BE2C (cell line): ENCODE measurements around the gene PTH1R. TPM values are rescaled to one million over a fixed set of nuclear protein-coding genes. Genes with fewer than 3 reads are reported as not detected.

Source experiments
- DNase-seq: peaks from one replicate; pipeline ENCODE4 v3.0.0-alpha.2; 2020
- H3K27me3 ChIP-seq: fragments of 250-450 bp; sonication (Bioruptor Pico); 2 replicates; pipeline ENCODE4 v1.5.1; 2020; ENCODE audit warnings: mild to moderate bottlenecking
- H3K36me3 ChIP-seq: fragments of 250-450 bp; sonication (Bioruptor Pico); 2 replicates; pipeline ENCODE4 v1.5.1; 2020; ENCODE audit warnings: mild to moderate bottlenecking
- H3K4me1 ChIP-seq: fragments of 250-450 bp; sonication (Bioruptor Pico); 2 replicates; pipeline ENCODE4 v1.5.1; 2020
- H3K4me3 ChIP-seq: 2 replicates; pipeline ENCODE4 v1.5.1; 2011; ENCODE audit warnings: low read depth, low read length
- H3K9me3 ChIP-seq: fragments of 250-450 bp; sonication (Bioruptor Pico); 2 replicates; pipeline ENCODE4 v1.5.1; 2020
- CTCF ChIP-seq: IDR thresholded peaks from 2 replicates; pipeline ENCODE4 v1.5.1; 2012; ENCODE audit warnings: mild to moderate bottlenecking, low read depth, low read length
- polyA plus RNA-seq: library from polyadenylated mRNA; unstranded; fragments of >200 nt; gene quantifications from one replicate; pipeline ENCODE4 v1.2.1, GENCODE V29; 2012; ENCODE audit warnings: low read depth, missing spikeins; ENCODE audit not compliant: insufficient read length, insufficient read depth

The PTH1R gene
- polyA plus RNA-seq, result not detected

- DNase-seq, result no peak
- Histone ChIP-seq H3K4me3 (no peak within 1 kb of the TSS), H3K4me1 (no peaks in the 10 kb centered on the region), H3K36me3 (no peaks in the 10 kb centered on the region), H3K27me3 (peaks cover 4% of the 10 kb centered on the region; the same call in 1 of the 2 replicates), H3K9me3 (no peaks in the 10 kb centered on the region)
- no peak for TF ChIP-seq CTCF
Measured at GRCh38 chr3:46877406-46878125, at the start of gene PTH1R. Gene PTH1R, plus strand, starts transcription at chr3:46877721. Its CDS starts 5,839 bp downstream, at chr3:46883560.

DNA sequence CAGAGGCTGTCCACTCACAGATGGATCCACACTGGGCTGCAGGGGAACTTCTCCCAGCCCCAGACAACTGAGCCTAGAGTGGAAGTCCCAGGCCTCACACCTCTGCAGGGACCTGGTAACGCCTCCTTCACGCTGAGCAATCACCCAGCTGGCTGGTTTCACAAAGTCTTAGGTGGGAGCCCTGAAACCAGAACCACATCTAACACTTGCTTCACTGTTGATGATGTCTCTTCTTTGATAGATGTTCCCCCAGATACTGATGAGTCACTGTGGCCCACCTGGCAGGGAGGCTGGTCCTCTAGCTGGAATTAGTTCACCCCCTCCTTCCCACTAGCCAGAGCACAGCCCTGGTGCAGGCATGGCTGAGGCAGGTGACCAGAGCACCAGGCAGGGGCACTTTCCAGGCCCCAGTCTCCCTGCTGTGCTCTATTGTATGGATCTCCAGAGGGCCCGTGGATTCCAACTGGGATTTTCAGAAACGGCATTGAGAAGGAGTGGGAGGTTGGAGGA is 47.8 kb upstream of the PTH1R start:
- DNase-seq, result no peak
- Histone ChIP-seq H3K4me1 (no peaks in the 10 kb centered on the region), H3K27me3 (no peaks in the 10 kb centered on the region), H3K9me3 (no peaks in the 10 kb centered on the region), H3K4me3 (no peak overlapping the region), H3K36me3 (no peaks in the 10 kb centered on the region)
- no peak for TF ChIP-seq CTCF

GRCh38 chr3:46830801-46831200 is 46.7 kb upstream of the PTH1R start:
- H3K36me3 ChIP-seq, result no peaks in the 10 kb centered on the region
- no peak overlapping the region for H3K4me3 ChIP-seq
- no peak for TF ChIP-seq CTCF
- no peak for DNase-seq
- H3K4me1 ChIP-seq, result no peaks in the 10 kb centered on the region
- H3K27me3 ChIP-seq, result no peaks in the 10 kb centered on the region
- no peaks in the 10 kb centered on the region for H3K9me3 ChIP-seq

DNA sequence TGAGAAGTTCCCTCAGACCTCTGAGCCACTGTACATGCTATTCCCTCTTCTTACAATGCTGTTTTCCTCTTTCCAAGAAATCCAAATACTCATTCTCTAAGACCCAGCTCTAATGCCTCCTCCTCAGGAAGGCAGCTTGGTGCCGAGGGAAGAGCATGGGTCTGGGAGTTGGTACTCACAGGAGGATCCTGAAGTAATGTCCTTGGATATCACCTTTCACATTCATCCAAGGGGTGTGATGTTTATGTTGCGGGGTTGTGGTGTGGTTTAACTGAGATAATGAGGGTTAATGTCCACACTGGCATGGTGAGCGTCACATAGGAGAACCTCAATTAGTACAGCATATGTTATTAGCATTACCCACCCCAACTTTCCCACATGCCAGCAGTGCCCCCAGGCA is 46.2 kb upstream of the PTH1R start:
- Histone ChIP-seq H3K4me1 (no peaks in the 10 kb centered on the region), H3K4me3 (no peak overlapping the region), H3K9me3 (no peaks in the 10 kb centered on the region), H3K36me3 (no peaks in the 10 kb centered on the region), H3K27me3 (no peaks in the 10 kb centered on the region)
- TF ChIP-seq CTCF, result no peak
- no peak for DNase-seq

- Histone ChIP-seq H3K4me1 (no peaks in the 10 kb centered on the region), H3K9me3 (no peaks in the 10 kb centered on the region), H3K4me3 (no peak overlapping the region), H3K27me3 (no peaks in the 10 kb centered on the region), H3K36me3 (no peaks in the 10 kb centered on the region)
- no peak for DNase-seq
- no peak for TF ChIP-seq CTCF
Measured at GRCh38 chr3:46831841-46832240, 45.7 kb upstream of the PTH1R start.
